NCI-H187 treated with DMSO at 0.1 percent for 48 hours (cell line): Measurements from ENCODE around the gene PCDHGA6.
"Not testable (repeated sequence)": the region's sequence is repeated elsewhere in the genome, so short reads cannot be mapped to it uniquely, and the experiment has no call there.

Experiments used
- DNase-seq: peaks from one replicate; lab custom pipeline; 2025; lab: John Stamatoyannopoulos, UW

Gene PCDHGA6

DNA sequence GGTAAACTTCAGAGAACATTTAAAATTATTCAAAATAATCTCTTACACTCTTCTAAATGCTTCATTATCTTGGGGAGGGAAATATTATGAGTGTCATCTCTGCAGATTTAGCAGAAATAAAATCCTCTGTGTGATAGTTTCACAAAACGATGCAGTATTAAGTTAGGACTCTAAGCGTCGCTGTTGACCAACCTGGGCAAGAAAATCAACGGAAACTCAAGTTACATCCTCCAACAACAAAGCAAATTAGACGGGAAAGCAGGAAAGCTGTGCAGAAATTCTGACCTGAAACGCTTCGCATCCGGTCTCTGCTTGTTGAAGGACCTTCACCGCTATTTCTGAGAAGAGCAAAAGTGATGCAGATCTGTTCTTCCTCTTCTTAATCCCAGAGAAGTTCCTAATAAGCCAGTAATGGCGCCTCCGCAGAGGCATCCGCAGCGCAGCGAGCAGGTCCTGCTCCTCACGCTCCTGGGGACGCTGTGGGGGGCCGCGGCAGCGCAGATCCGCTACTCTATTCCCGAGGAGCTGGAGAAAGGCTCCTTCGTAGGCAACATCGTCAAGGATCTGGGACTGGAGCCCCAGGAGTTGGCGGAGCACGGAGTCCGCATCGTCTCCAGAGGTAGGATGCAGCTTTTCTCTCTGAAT lies at the start of gene PCDHGA6:
PCDHGA6 (plus strand) TSS at position 219 of the 645 bp plus-strand sequence; CDS start at position 412, 193 bp downstream.
- DNase-seq, result no peak

DNA sequence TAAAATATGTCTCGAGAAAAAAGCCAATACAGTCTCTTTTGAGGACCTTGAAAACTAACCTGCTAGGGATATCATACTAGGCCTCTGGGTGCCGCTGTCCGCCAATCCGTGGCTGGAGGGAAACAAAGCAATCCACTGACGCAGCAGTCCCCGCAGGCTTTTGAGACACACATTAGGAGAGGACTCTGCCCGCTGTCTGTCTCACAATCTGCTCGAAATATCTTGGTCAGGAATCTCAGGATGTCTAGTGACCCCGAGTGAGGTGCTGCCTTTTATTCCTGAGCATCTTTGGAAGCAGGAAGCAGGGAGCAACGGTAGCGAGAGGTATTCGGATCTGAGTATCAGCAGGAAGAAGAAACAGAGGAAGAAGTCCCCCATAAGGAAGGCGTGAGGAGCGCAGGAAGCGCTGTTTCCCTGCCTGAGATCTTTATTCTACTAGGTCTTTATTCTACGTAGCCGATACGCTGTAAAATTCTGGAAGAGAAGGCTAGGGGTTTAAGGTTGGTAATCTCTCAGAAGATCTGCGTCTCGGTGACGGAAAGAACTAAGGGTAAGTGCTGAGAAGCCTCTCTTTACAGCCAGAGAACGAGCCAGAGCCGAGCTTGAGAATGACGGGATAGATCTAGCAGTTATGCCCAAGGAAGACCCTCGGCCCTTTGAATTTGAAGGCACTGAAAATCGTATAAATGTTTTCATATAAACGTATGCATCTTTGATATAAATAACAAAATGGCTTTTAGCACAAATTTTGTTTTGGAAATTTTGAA lies 47.4 kb upstream of the PCDHGA6 start:
- DNase-seq, result peak; percentile 36

DNA sequence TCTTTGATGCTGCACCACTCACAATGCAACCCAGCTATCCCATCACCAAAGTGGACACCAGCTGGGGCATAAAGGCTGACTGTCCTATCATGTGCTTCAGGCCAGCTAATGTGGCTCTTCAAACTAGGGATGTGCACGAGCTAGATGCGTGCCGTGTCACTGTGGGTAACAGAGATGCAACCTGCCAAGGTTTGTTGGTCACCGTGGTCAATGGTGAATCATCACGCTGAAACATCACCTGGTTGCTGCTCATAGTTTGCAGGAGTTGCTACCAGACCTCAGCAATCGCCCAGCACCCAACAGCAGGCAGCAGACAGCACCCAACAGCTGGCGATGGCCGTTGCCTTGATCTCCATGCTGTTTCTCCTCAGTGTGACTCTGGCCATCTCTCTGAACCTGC lies 45.5 kb upstream of the PCDHGA6 start:
- no peak for DNase-seq

DNA sequence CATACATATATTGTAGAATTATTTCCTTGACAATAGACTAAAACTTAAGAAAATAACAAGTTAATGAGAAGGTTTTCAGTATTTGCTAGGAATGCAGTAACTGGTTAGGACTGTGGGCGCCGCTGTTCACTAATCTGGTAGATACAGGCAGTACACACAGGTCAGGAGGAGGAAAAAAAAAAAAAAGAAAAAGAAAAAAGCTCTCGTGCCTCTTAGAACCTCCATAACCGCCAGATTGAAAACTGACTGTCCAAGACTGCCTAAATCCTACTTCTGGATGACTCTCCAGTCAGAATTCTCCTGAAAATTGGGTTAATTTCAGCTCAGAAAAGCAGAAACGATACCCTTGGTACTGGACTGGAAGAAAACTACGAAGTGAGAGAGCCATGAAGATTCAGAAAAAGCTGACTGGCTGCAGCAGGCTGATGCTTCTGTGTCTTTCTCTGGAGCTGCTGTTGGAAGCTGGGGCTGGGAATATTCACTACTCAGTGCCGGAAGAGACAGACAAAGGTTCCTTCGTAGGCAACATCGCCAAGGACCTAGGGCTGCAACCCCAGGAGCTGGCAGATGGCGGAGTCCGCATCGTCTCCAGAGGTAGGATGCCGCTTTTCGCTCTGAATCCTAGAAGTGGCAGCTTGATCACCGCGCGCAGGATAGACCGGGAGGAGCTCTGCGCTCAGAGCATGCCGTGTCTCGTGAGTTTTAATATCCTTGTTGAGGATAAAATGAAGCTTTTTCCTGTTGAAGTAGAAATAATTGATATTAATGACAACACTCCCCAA lies 43.2 kb upstream of the PCDHGA6 start, which contains the start of gene PCDHGA1:
PCDHGA1 (plus strand) TSS at position 216 of the 782 bp plus-strand sequence.
- no peak for DNase-seq

DNA sequence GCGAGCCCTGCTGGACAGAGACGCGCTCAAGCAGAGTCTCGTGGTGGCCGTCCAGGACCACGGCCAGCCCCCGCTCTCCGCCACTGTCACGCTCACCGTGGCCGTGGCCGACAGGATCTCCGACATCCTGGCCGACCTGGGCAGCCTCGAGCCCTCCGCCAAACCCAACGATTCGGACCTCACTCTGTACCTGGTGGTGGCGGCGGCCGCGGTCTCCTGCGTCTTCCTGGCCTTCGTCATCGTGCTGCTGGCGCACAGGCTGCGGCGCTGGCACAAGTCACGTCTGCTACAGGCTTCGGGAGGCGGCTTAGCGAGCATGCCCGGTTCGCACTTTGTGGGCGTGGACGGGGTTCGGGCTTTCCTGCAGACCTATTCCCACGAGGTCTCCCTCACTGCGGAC lies 41.1 kb upstream of the PCDHGA6 start:
- DNase-seq, result not testable (repeated sequence)

DNA sequence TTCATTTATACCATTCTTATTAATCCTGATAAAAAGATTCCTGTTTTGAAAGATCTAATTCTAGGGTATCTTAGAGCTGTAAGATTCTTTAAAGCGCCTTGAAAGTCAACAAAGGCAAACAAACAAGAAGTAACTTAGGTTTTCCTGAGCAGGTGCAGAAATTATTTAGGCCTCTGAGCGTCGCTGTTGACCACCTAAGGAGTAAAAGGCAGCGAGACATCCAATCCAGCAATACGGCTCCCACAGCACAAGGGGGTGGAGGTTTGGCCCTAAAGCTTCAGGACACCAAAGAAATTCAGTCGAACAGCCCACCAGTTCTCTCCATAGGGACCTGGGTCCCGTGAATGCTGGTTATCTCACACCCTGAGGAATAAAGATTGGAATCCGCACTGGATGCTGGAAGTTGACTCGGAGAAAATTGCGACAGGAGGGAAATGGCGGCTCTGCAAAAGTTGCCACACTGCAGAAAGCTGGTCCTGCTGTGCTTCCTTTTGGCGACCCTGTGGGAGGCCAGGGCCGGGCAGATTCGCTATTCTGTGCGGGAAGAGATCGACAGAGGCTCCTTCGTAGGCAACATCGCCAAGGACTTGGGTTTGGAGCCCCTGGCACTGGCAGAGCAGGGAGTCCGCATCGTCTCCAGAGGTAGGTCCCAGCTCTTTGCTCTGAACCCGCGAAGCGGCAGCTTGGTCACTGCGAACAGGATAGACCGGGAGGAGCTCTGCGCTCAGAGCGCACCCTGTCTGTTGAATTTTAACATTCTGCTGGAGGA lies 35.0 kb upstream of the PCDHGA6 start, which contains the start of gene PCDHGA2:
PCDHGA2 (plus strand) TSS at position 223 of the 769 bp plus-strand sequence.
- DNase-seq, result no peak

DNA sequence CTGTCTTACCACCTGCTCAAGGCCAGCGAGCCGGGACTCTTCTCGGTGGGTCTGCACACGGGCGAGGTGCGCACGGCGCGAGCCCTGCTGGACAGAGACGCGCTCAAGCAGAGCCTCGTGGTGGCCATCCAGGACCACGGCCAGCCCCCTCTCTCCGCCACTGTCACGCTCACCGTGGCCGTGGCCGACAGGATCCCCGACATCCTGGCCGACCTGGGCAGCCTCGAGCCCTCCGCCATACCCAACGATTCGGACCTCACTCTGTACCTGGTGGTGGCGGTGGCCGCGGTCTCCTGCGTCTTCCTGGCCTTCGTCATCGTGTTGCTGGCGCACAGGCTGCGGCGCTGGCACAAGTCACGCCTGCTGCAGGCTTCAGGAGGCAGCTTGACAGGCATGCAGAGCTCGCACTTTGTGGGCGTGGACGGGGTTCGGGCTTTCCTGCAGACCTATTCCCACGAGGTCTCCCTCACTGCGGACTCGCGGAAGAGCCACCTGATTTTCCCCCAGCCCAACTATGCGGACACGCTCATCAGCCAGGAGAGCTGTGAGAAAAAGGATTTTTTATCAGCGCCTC lies 32.8 kb upstream of the PCDHGA6 start:
- DNase-seq, result not testable (repeated sequence)

DNA sequence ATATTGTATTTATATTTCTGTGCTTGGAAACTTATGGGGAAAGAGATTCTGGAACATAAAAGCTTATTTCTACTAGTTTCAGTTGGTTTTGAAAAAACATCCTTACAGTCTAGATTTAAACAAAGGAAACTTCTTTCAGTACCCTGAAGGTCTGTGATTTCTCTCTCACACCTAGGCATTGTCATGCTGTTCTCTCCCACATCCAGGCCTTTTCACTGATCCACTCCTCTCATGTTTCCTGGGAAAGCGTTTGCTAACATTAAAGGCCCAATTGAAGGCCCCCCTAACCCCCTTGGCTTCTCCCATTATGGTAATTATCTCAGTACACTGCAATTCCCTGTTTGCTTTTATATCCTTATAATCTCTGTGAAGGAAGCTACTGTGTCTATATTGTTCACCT lies 30.9 kb upstream of the PCDHGA6 start:
- no peak for DNase-seq

DNA sequence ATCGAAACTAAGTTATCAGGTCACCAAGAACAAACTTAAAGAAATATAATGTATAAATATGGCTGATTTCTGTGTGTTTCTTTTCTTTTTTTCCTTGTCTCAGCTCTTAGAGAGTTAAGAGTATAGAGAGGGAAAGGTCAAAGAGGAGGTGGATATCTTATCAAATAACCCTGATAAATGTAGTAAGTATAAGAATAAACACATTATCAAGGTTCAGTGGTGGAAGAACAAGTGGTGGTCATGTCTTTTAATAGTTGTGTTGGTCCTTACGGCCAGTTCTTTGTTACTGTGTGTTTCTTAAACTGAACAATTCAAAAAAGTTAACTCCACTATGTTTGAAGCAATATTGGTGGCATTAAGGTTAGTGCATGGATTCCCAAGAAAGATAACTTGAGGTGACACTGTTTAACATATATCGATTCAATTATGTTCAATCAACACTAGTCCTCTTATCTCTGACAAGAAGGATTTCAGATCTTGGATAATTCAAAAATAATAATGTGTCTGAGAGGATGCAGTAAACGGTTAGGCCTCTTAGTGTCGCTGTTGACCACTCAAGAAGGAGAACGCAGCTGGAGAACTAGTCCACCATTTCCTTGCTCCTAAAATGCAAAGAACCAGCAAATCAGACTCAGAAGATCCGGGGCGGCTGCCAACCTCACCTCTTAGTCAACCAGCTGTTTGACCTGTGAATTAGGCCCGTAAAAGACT lies 30.3 kb upstream of the PCDHGA6 start, which contains the start of gene PCDHGA3:
PCDHGA3 (plus strand) TSS at position 588 of the 711 bp plus-strand sequence. CDS start 205 bp downstream, outside the sequence.
- no peak for DNase-seq

DNA sequence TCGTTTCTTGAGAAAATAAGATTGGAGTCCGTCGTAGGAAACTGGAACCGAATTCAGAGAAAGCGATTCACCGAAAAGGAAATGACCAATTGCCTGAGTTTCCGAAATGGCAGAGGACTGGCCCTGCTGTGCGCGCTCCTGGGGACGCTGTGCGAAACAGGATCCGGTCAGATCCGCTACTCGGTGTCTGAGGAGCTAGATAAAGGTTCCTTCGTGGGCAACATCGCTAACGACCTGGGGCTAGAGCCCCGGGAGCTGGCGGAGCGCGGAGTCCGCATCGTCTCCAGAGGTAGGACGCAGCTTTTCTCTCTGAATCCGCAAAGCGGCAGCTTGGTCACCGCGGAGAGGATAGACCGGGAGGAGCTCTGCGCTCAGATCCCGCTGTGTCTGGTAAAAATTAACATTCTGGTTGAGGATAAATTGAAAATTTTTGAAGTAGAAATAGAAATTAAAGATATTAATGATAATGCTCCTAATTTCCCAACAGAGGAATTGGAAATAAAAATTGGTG lies 29.7 kb upstream of the PCDHGA6 start:
- no peak for DNase-seq

DNA sequence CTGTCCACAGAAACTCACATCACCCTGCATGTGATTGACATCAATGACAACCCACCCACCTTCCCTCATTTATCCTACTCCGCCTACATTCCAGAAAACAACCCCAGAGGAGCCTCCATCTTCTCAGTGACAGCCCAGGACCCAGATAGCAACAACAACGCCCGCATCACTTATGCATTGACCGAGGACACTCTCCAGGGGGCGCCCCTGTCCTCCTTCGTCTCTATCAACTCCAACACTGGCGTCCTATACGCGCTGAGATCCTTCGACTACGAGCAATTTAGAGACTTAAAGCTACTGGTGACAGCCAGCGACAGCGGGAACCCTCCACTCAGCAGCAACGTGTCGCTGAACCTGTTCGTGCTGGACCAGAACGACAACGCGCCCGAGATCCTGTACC lies 28.4 kb upstream of the PCDHGA6 start:
- no peak for DNase-seq

DNA sequence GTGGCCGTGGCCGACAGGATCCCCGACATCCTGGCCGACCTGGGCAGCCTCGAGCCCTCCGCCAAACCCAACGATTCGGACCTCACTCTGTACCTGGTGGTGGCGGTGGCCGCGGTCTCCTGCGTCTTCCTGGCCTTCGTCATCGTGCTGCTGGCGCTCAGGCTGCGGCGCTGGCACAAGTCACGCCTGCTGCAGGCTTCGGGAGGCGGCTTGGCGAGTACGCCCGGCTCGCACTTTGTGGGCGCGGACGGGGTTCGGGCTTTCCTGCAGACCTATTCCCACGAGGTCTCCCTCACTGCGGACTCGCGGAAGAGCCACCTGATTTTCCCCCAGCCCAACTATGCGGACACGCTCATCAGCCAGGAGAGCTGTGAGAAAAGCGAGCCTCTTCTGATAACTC lies 27.7 kb upstream of the PCDHGA6 start:
- not testable (repeated sequence) for DNase-seq

DNA sequence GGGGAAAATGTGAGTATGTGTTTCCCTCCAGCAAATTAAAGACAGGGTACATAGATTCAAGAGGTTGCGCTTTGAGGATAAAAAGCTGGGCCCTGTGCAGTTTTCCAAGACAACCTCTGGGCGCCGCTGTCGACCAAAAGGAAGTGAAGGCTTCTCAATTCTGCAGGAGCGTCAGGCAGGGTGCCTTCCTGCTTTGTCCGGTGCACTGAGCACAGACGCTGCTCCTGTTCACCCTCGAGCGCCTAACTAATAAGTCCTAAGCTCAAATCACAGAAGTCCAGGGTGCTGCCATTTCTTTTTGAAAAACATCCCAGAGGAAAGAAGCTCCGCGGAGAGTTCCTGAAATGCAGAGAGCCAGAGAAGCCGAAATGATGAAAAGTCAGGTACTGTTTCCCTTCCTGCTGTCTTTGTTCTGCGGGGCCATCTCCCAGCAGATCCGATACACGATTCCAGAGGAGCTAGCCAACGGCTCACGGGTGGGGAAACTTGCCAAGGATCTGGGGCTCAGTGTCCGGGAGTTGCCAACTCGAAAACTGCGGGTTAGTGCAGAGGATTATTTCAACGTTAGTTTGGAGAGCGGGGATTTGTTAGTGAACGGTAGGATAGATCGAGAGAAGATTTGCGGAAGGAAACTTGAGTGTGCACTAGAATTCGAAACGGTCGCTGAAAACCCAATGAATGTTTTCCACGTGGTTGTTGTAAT lies 23.6 kb upstream of the PCDHGA6 start, which contains the start of gene PCDHGB1:
PCDHGB1 (plus strand) TSS at position 183 of the 703 bp plus-strand sequence; CDS start at position 345, 162 bp downstream.
- no peak for DNase-seq

DNA sequence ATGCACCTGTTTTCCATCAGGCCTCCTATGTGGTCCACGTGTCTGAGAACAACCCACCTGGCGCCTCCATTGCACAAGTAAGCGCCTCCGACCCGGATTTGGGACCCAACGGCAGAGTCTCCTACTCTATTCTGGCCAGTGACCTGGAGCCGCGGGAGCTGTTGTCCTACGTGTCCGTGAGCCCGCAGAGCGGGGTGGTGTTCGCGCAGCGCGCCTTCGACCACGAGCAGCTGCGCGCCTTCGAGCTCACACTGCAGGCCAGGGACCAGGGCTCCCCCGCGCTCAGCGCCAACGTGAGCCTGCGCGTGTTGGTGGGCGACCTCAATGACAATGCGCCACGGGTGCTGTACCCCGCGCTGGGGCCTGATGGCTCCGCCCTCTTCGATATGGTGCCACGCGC lies 22.1 kb upstream of the PCDHGA6 start:
- DNase-seq, result no peak

DNA sequence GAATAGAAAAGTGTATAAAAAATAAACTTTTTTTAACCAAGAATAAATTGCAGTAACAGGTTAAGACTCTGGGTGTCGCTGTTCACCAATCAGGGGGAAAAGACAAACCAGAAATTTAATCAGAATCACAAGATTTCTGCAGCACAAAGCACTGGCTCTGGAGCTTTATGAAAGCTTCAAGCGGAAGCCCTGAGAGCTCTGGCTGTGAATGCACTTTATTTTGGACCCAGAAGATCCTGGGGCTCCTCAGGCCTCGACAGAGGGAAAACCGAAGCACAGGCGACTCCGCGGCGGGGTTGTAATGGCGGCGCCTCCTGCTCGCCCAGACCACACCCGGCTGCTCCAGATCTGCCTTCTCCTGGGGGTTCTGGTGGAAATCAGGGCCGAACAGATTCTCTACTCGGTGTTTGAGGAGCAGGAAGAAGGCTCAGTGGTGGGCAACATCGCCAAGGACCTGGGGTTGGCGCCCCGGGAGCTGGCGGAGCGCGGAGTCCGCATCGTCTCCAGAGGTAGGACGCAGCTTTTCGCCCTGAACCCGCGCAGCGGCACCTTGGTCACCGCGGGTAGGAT lies 18.7 kb upstream of the PCDHGA6 start, which contains the start of gene PCDHGA4:
PCDHGA4 (plus strand) TSS at position 122 of the 570 bp plus-strand sequence; CDS start at position 209, 87 bp downstream.
- no peak for DNase-seq

DNA sequence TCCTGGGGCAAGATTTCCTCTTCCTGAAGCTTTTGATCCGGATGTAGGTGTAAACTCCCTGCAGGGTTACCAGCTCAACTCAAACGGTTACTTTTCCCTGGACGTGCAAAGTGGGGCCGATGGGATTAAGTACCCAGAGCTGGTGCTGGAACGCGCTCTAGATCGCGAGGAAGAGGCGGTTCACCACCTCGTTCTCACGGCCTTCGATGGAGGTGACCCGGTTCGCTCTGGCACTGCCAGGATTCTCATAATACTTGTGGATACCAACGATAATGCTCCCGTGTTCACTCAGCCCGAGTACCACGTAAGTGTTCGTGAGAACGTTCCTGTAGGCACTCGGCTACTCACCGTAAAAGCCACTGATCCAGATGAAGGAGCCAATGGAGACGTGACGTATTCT lies 18.1 kb upstream of the PCDHGA6 start:
- DNase-seq, result no peak

DNA sequence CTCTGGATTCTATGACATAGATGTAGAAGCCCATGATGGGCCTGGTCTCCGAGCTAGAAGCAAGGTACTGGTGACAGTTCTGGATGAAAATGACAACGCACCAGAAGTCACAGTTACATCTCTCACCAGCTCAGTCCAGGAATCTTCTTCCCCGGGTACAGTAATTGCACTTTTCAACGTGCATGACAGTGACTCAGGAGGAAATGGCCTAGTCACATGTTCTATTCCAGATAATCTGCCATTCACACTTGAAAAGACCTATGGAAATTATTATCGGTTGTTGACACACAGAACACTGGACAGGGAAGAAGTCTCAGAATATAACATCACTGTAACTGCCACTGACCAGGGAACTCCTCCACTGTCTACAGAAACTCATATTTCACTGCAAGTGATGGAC lies 17.6 kb upstream of the PCDHGA6 start:
- no peak for DNase-seq

DNA sequence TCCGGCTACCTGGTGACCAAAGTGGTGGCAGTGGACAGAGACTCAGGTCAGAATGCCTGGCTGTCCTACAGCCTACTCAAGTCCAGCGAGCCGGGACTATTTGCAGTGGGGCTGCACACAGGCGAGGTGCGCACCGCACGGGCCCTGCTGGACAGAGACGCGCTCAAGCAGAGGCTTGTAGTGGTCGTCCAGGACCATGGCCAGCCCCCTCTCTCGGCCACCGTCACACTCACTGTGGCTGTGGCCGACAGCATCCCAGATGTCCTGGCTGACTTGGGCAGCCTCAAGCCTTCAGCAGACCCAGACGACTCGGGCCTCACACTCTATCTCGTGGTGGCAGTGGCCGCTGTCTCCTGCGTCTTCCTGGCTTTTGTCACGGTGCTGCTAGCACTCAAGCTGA lies 16.7 kb upstream of the PCDHGA6 start:
- DNase-seq, result no peak

DNA sequence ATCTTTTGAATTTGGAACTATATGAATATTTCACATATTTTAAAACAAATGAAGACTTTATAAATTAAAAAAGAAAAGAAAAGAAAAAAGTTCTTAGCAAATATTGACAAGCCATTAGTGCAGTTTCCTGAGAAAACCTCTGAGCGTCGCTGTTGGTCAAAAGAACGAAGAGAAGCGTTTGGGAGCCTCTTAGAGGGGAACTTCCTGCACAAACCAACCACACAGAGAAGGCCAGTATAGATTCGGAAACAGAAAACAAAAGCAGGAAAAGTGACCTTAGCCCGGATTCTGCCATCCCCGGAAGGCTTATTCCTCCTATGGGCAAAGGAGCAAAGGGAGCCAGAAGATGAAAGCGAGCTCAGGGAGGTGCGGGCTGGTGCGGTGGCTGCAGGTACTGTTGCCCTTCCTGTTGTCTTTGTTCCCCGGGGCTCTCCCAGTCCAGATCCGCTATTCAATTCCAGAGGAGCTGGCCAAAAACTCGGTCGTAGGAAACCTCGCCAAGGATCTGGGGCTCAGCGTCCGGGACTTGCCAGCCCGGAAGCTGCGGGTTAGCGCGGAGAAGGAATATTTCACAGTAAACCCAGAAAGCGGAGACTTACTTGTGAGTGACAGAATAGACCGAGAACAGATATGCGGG lies 13.8 kb upstream of the PCDHGA6 start, which contains the start of gene PCDHGB2:
PCDHGB2 (plus strand) TSS at position 205 of the 637 bp plus-strand sequence; CDS start at position 347, 142 bp downstream.
- no peak for DNase-seq
